GM18526 (cell line): ENCODE measurements around the gene ZNF438.

Source experiments
- POLR2A ChIP-seq: IDR thresholded peaks from 3 replicates; pipeline ENCODE4 v1.6.1; 2011; ENCODE audit not compliant: insufficient read length; ENCODE audit errors: extremely low read depth

Gene ZNF438

GRCh38 chr10:31001740-31002139 lies 29.9 kb downstream of the ZNF438 start:
- TF ChIP-seq POLR2A = no peak

- TF ChIP-seq POLR2A = no peak
These were observed 30.8 kb downstream of the ZNF438 start for GRCh38 chr10:31000867-31001266.

- TF ChIP-seq POLR2A = no peak
These were observed 31.4 kb downstream of the ZNF438 start for GRCh38 chr10:31000071-31000782.

GRCh38 chr10:30999070-30999712 lies 32.5 kb downstream of the ZNF438 start:
- no peak for TF ChIP-seq POLR2A

- TF ChIP-seq POLR2A = no peak
These were observed 34.0 kb downstream of the ZNF438 start for GRCh38 chr10:30997536-30998235.

- no peak for TF ChIP-seq POLR2A
These were observed 35.1 kb downstream of the ZNF438 start for GRCh38 chr10:30996481-30997005.

GRCh38 chr10:30995081-30995770 lies 36.4 kb downstream of the ZNF438 start:
- TF ChIP-seq POLR2A = no peak

GRCh38 chr10:30993155-30993554 lies 38.5 kb downstream of the ZNF438 start:
- TF ChIP-seq POLR2A = no peak

- TF ChIP-seq POLR2A = no peak
These were observed 39.0 kb downstream of the ZNF438 start for GRCh38 chr10:30992681-30993080.

GRCh38 chr10:30991647-30992011 lies 40.0 kb downstream of the ZNF438 start:
- TF ChIP-seq POLR2A = no peak

- no peak for TF ChIP-seq POLR2A
These were observed 40.6 kb downstream of the ZNF438 start for GRCh38 chr10:30990971-30991646.

GRCh38 chr10:30990351-30990750 lies 41.3 kb downstream of the ZNF438 start:
- no peak for TF ChIP-seq POLR2A

- TF ChIP-seq POLR2A = no peak
These were observed 42.7 kb downstream of the ZNF438 start for GRCh38 chr10:30988831-30989435.

- no peak for TF ChIP-seq POLR2A
These were observed 44.2 kb downstream of the ZNF438 start for GRCh38 chr10:30987463-30987862.

- no peak for TF ChIP-seq POLR2A
These were observed 45.6 kb downstream of the ZNF438 start for GRCh38 chr10:30986053-30986555.

- no peak for TF ChIP-seq POLR2A
These were observed 46.2 kb downstream of the ZNF438 start for GRCh38 chr10:30985512-30985911.
